Panc1 (cell line): ENCODE data around the gene ZFYVE28. TPM values are rescaled to one million over a fixed set of nuclear protein-coding genes. Genes with fewer than 3 reads are reported as not detected.

Source experiments
- ATAC-seq: fragments of 200-7000 bp; cut with Tn5 transposase; 2 replicates; pipeline ENCODE4 v1.9.1; 2020; ENCODE audit warnings: mild to moderate bottlenecking, moderate library complexity
- BruUV-seq: library from RNA; stranded (reverse); fragments of 400-500 nt; replicated peaks from 2 replicates; lab custom pipeline; 2021; lab: Mats Ljungman, UMichigan
- CTCF ChIA-PET: fragments of 300-600 bp; sonication (Branson Sonifier 250); formaldehyde crosslinking; loops from one replicate; lab custom pipeline; 2022; ENCODE audit warnings: antibody characterized with exemption; lab: Charles Lee
- POLR2A ChIA-PET: fragments of 300-600 bp; sonication (Branson Sonifier 250); formaldehyde crosslinking; loops from one replicate; lab custom pipeline; 2022; ENCODE audit warnings: antibody characterized with exemption; lab: Charles Lee
- DNase-seq: peaks from one replicate; pipeline ENCODE4 v3.0.0-alpha.2; 2010; ENCODE audit warnings: low read depth, low spot score
- H3K27ac ChIP-seq: 2 replicates; pipeline ENCODE4 v1.5.1; 2011; ENCODE audit warnings: mild to moderate bottlenecking, low read length, inconsistent platforms
- H3K27me3 ChIP-seq: fragments of 200-500 bp; sonication (Bioruptor generic); 2 replicates; pipeline ENCODE4 v1.6.0; 2014; ENCODE audit warnings: low read length, inconsistent platforms; ENCODE audit not compliant: control insufficient read depth, insufficient read depth
- H3K36me3 ChIP-seq: fragments of 200-500 bp; sonication (Bioruptor generic); 2 replicates; pipeline ENCODE4 v1.5.1; 2014; ENCODE audit warnings: inconsistent platforms, mild to moderate bottlenecking, low read length, moderate library complexity; ENCODE audit not compliant: control insufficient read depth, insufficient read depth
- H3K4me1 ChIP-seq: 2 replicates; pipeline ENCODE4 v1.5.1; 2011; ENCODE audit warnings: inconsistent platforms, mild to moderate bottlenecking, low read length, moderate library complexity; ENCODE audit not compliant: control insufficient read depth, insufficient read depth
- H3K4me3 ChIP-seq, 2 experiments: 2 replicates each; pipeline ENCODE4 v1.5.1; 2011 to 2012; ENCODE audit warnings: low read depth in 2 of 2, low read length in 2 of 2, mild to moderate bottlenecking in 2 of 2, inconsistent platforms in 1 of 2, moderate library complexity in 1 of 2
- H3K9me3 ChIP-seq: fragments of 200-500 bp; sonication (Bioruptor generic); 2 replicates; pipeline ENCODE4 v1.5.1; 2014; ENCODE audit warnings: low read depth, mild to moderate bottlenecking, inconsistent platforms, low read length, moderate library complexity; ENCODE audit not compliant: control insufficient read depth, insufficient read depth
- CTCF ChIP-seq: fragments of 450-650 bp; IDR thresholded peaks from 2 replicates; pipeline ENCODE4 v1.5.1; 2017; ENCODE audit warnings: mild to moderate bottlenecking
- POLR2AphosphoS5 ChIP-seq: IDR thresholded peaks from 2 replicates; pipeline ENCODE4 v1.6.1; 2012; ENCODE audit warnings: mild to moderate bottlenecking, low read depth, low read length, moderate library complexity
- REST ChIP-seq, 2 experiments: IDR thresholded peaks; 2 replicates each; pipeline ENCODE4 v1.6.1; 2011 to 2012; ENCODE audit warnings: low read depth in 2 of 2, control low read depth in 1 of 2, low read length in 1 of 2, mild to moderate bottlenecking in 1 of 2, moderate library complexity in 1 of 2; ENCODE audit not compliant: insufficient read depth in 1 of 2
- SIN3A ChIP-seq: IDR thresholded peaks from 2 replicates; pipeline ENCODE4 v1.6.1; 2012; ENCODE audit warnings: low read depth, mild to moderate bottlenecking, low read length, moderate library complexity, borderline replicate concordance; ENCODE audit not compliant: insufficient read depth
- TCF7L2 ChIP-seq: IDR thresholded peaks from 2 replicates; pipeline ENCODE4 v1.6.1; 2011; ENCODE audit warnings: mild to moderate bottlenecking, low read depth, low read length, inconsistent platforms
- in situ Hi-C: cut with HindIII; loops from 2 replicates; pipeline ENCODE4 v1.10.0; 2016; ENCODE audit warnings: low sequenced_read_pairs, low pct_unique_long_range_greater_than_20kb
- intact Hi-C: fragments of 100-400 bp; cut with micrococcal nuclease; formaldehyde crosslinking; loops from one replicate; pipeline ENCODE4 v1.10.0; 2022; ENCODE audit not compliant: unreplicated experiment
- total RNA-seq: library from RNA; stranded (reverse); gene quantifications from one replicate; pipeline ENCODE4 v1.2.1, GENCODE V29; 2021; ENCODE audit not compliant: unreplicated experiment

Gene ZFYVE28
- total RNA-seq, 1 experiment from 2014 or later = 11.9 TPM

DNA sequence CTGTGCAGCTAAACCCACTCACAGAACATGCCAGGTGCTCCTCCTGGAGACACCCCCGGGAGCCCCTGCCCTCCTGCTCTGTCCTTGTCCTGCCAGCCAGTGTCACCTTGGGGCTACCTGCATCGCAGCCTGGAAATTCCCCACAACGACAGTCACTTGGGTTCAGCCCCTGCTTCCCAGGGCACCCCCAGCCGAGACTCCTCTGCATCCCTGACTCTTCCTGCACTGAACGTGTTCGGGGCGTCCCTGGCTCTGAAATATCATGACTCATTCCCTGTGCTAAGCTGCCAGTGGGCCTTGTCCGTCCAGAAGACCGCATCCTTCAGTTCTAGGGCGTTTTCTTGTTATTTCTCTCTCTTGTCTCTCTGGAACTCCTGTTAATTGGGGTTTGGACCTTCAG lies 6.1 kb upstream of the ZFYVE28 start:
- no peak for ATAC-seq
- intact Hi-C loops = no loop called here
- ChIA-PET CTCF (no interaction called here), POLR2A (no interaction called here)
- Histone ChIP-seq H3K36me3 (no peaks in the 10 kb centered on the region), H3K27ac (no peak overlapping the region), H3K27me3 (no peaks in the 10 kb centered on the region), H3K4me3 (no peak overlapping the region), H3K4me1 (no peaks in the 10 kb centered on the region), H3K9me3 (no peaks in the 10 kb centered on the region)
- no peak for DNase-seq
- TF ChIP-seq REST (IDR thresholded peaks at IDR 0.05; ENCODE audit: insufficient read depth in 1 of 2, low read depth in 2 of 2, low read length in 1 of 2) (no peak), TCF7L2 (no peak), POLR2AphosphoS5 (no peak), CTCF (no peak), SIN3A (no peak)
- BruUV-seq = no TSS peak
- in situ Hi-C loops = no loop called here

DNA sequence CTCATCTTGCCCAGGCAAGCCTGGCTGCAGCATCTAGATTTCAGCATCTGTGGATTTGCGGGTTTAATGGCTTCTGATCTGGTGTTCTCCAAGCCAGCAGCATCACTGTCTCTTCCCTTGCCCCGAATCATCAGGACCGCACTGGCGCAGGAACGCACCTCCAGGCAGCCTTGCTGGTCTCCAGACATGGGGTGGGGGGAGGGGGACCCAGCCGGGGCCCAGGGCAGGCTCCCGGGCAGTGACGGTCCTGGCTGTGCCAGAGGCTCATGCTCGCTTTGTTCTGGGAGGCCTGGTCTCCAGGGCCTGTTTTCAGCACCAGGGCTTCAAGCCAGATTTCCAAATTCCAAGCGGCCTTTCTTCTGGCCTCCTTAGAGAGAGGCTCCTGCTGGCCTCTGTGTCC lies 5.2 kb upstream of the ZFYVE28 start:
- H3K27ac ChIP-seq = no peak overlapping the region
- in situ Hi-C loops (no loop called here), intact Hi-C loops (no loop called here)
- no TSS peak for BruUV-seq
- TF ChIP-seq SIN3A = no peak
- no peak for TF ChIP-seq POLR2AphosphoS5
- no peak for TF ChIP-seq TCF7L2
- no peak for TF ChIP-seq CTCF
- no peak for TF ChIP-seq REST (IDR thresholded peaks at IDR 0.05; ENCODE audit: insufficient read depth in 1 of 2, low read depth in 2 of 2, low read length in 1 of 2)
- no peak for DNase-seq
- H3K27me3 ChIP-seq = no peaks in the 10 kb centered on the region
- no peak for ATAC-seq
- POLR2A ChIA-PET = no interaction called here
- no peaks in the 10 kb centered on the region for H3K36me3 ChIP-seq
- no peaks in the 10 kb centered on the region for H3K4me1 ChIP-seq
- no peak overlapping the region for H3K4me3 ChIP-seq
- CTCF ChIA-PET = no interaction called here
- no peaks in the 10 kb centered on the region for H3K9me3 ChIP-seq
